Stimulated activated CD8-positive, alpha-beta memory T cell treated with anti-CD3 and anti-CD28 coated beads, Interleukin-7, amount 100 ng/mL, for 48 hours (primary cell): ENCODE data around the gene STXBP1.
A peak's percentile ranks its signal among the peaks of the same experiment; 100 is the strongest.

ENCODE experiments used
- DNase-seq, 2 donors: peaks; one replicate each; pipeline ENCODE4 v3.0.0-alpha.2; 2020; ENCODE audit warnings: low read depth in 1 of 2; ENCODE audit errors: extremely low read depth in 1 of 2

STXBP1 gene

DNA sequence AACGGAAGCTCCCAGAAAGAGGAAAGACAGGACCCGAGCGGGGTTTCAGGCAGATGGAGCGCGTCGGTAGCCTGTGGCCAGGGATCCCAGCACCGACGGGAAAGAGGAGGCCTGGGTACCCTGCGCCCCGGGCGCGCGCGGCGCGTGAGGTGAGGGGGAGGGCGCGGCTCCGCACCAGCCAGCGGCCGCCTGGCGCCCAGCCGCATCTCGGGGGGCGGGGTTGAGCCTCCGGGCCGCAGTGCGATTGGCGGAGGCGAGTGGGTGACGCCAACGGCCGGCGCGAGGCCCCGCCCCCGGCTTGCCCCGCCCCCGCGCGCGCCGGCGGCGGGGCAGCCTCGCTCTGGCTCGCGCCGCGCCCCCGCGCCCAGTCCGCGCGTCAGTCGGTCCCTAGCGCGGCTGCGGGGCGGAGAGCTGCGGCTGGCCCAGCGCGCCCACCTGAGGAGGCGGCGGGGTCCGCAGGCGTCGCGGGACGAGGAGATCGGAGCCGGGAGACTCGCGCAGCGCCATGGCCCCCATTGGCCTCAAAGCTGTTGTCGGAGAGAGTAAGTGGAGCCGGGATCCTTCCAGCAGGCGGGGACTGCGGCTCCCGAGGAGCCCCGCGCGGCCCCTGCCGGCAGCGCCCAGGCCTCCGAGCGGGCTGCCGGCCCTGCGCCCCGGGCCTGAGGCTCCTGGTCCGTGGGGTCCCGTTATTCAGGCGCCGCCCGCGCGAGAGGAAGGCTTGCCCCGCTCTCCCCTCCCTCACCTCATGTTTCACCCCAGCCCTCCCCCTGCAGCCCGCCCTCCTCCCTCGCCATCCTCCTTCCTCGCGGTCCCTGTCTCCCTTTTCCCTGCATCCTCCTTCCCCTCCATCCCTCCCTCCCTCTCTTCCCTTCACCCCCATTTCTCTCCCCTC is at the start of gene STXBP1:
STXBP1 (plus strand) TSS at position 379 of the 892 bp plus-strand sequence; CDS start at position 506, 127 bp downstream.
- DNase-seq, result peak; percentile 74 to 77

DNA sequence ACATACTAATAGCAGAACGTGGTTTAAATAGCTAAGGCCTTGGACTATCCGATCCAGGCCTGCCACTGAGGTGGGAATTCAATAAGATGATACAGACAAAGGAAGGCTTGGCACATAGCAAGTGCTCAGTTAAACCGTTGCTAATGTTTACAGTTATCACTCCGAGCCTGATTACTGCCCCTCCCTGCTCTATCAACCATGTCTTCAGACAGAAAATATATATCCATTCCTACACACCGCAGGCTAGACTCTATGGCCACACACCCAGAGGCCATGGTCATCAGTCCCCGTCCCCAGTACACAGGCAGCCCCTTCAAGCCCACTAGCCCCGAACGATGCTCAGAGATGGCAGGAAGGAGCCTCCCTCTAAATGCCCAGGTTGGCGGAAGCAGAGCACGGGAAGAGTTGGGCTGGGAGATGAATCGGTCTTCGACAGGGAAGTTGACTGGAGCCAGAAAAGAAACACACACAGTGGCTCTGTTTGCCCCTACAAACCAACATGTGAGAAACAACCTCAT is 49.7 kb upstream of the STXBP1 start:
- DNase-seq, result no peak

DNA sequence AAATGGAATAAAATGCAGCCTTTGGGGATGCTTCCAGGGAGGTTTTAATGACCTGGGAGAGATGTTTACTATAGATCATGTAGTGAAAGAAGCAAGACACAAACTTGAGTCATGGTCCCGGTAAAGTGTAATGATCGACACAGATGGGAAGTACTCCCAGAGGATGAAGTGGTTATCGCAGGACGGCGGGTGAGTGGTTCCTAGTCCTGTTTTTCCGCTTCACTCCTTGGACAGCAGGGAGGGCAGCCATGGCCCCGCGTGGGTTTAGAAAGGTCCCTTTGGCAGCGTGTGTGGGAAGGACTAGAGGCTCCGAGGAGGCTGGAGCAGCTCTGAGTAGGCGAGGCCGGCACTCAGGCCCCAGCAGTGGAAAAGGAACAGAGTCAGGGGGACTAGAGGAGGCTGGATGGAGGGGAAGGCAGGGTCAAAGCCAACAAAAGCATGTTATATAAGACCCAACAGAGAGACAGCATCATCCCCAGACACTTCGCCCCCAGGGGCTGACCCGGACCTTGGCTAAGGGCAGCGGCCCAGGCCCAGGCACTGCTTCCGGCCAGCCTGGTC is 49.2 kb upstream of the STXBP1 start:
- DNase-seq, result no peak

DNA sequence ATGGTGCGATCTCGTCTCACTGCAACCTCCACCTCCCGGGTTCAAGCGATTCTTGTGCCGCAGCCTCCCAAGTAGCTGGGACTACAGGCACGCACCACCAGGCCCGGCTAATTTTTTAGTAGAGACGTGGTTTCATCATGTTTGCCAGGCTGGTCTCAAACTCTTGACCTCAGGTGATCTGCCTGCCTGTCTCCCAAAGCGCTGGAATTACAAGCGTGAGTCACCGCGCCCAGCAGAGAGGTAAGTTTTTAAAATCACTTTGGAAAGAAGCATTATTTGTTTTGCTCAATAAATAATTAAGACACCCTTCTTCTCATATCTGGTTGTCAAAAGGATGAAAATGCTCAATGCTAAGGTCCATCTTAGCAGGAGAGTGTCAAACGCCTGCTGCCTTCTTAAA is 48.5 kb upstream of the STXBP1 start:
- no peak for DNase-seq

DNA sequence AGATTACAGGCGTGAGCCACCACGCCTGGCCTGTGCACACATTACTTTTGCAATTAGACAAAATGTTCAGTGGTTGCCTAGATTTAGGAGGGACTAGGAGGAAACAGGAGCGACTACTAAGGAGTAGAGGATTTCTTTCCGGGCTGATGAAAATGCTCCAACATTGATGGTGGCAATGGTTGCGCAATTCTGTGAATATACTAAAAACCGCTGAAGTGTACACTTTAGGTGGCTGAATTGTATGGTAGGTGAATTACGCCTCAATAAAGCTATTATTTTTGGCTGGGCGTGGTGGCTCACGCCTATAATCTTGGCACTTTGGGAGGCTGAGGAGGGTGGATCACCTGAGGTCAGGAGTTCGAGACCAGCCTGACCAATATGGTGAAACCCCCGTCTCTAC is 46.8 kb upstream of the STXBP1 start:
- no peak for DNase-seq

DNA sequence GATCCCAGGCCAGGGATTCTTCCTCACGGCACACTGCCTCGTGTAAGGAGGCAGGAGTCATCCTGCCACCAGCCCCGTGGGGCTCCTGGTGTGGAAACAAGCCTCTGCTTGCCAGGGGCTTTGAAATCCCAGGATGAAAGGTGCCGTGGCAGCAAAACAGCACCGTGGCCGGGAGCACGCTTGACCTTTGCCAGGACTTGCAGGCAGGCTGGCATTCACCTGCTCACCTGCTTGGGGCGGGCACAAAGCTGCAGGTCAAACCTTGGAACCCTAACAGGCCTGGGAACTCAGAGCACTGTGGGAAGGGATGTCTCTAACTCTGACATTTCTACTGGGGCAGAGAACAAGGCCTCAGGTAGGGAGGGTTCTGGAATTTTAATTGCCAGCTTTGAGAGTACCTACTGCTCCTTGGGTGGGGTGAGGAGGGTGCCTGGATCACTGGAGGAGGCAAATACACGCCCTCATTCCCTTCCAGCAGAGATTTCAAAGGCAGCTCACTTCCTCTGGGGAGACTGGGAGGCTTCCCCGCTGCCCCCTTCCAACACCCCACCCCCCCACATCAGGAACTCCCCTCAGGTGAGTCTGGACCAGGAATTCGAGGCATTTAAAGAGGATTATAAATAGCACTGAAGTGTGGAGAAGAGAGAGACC is 45.6 kb upstream of the STXBP1 start:
- no peak for DNase-seq

DNA sequence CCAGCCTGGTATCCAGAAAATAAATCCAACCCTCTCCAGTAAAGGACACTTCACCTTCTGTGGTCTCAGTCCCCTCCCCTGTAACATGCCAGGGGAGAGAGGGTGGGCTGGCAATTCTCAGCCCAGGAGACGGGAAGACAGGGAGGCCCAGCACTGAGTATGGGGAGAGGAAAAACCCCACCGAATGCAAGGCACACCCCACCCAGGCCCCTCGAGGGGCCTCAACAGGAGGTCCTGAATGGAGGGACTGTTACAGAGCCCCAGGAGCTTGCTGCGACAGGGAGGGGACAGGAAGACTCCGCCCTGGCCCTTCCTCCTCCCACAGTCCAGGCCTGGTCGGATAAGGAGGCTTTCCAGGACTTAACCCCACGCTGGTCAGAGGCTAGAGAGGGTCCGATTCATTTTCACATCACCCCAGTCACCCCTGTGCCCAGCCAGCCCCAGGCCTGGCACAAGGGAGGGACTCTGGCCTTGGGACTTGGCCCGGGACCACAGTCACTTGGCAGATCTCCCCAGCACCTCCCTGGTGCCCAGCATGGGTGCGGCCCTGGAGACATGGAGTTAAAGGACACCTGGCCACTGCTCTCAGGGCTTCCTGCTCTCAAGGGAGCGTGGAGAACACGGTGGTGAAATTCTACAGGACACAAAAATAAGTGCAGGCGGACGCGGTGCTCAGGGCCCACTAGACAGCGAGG is 44.9 kb upstream of the STXBP1 start:
- no peak for DNase-seq

DNA sequence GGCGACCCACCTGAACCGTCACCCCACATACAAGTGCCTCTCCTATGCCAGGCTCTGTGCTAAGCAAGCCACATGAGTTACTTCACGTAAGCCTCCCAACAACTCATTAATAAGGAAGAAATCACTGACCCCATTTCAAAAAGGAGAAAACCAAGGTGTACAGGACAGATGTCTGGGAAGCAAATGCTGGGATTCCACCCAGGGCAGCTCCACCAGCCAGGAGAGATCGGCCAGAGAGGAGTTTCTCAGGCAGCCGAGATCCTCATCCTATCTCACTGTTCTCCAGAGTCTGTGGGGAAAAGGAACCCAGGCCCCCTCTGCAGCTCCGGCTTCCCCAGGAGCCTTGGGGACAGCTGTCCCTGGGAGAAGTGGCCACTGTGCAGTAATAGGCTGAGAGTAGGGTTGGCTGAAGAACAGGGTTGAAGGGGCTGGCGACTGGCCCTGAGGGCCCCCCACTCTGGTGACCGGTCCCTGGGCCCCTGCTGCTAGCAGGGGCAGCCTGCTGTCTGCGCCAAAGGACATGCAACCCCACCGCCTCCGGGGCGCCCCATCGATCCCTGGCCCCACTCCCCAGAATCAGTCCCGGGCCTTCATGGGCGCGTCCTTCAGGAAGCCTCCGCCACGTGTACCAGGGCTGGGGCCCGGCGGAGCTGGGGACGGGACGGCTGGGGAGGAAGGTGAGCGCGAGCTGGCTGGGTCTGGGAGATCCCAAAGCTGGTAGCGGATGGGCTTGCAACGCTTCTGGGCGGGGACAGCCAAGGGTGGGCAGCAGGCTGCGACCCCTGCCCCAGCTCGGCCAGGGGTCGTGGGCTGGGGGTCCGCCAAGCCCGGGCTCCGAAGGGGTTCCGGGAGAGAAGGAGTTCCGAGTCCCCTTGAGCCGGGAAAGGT is 44.1 kb upstream of the STXBP1 start:
- DNase-seq, result no peak

DNA sequence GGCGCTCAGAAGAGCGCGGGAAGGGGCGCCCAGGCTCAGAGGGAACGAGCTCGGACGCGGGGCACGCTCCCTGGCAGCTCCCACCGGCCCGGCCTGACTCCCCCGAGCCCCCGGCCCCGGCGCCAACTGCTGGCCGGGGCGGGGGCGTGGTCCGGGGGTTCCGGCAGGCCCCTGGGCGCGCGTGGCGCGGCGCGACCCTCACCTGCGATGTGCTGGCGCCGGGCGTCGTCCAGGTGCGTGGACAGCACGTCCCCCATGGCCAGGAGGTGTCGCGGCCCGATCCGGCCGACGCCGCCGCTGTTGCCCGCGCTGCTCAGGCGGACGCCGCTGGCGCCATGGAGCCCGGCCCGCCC is 43.5 kb upstream of the STXBP1 start:
- no peak for DNase-seq

DNA sequence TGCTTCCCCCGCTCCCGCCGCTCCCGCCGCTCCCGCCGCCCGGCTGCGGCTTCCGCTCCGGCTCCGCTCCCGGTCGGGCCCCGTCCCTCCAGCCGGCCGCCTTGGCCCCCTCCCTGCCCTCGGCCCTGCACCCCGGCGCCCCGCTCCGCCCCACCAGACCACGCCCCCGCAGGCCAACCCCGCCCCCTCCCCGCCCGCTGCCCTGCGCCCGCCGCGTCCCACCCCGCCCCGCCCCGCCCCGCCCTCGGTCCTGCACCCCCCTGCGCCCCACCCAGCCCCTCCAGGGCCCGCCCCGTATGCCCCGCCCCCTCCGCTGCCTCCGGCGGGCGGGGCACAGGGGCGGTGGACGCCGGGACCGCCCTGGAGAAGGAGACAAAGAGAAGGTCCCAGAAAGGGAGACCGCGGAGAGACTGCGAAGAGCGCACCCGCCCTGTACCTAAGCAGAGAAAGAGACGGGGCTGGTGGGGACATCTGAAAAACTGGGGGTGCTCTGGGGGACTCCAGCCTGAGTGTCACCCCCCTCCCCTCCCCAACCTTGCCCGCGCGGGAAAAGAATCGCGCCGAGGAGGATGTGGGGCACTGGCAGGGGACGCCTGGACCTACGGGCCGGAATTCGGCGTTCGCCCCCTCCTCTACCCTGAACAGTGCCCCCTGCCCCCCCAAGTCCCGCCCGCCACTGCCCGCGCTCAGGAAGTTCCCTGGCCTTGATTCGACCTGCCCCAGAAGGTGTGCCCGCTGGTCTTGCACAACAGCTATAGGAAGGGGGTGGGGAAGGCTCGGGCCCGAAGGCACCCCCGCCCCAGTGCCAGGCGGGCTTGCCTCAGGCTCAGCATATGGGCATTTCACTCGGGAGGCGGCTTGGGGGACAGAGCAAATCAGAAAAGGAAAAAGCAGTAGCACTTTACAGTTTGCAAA is 42.8 kb upstream of the STXBP1 start:
- peak; percentile 55 to 56 for DNase-seq

DNA sequence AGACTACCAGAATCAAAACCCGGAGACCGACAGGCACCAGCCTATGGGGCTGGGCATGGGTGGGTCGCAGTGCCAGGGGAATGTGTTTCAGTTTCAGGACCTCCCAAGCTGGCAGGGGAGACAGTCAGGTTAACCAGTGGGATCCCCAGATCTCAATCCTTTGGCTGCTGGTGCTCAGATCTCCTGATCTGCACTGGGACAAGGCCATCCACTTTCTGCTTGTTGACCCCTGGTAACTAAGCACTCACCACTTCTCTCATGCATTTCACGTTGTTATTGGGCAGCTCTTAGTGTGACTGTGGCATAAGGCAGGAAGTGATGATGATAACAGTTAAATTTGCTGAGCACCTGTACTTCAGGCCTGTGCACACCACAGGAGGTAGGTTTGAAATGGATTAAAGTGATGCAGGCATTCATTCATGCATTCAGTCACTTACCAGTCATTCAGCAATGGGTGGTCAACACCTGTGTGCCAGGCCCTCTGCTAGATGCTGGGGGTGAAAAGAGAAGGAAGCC is 42.1 kb upstream of the STXBP1 start:
- DNase-seq, result no peak

DNA sequence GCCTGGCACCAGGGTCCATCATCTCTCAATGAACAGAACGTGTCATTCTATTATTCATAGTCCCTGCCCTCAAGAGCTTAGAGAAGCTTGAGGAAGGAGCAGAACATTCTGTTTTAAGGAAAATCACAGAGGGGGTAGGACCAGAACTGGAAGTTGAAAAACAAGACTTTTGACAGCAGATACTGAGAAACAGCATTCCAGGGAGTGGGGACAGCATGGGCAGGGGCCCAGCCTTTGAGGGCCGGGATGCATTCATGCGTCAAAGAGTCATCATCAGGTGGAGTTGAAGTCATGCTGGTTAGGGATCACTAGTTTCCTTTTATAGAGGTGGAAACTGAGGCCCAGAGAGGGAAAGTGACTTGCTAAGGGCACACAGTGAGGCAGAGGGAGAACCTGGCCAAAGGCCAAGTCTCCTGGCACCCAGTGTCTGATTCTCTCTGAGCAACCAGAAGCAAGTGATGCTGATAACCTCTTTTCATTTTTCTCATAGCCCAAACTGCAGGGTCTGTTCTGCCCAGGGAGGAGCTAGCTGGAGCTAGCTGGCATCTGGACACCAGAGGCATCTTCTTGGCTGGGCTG is 41.5 kb upstream of the STXBP1 start:
- no peak for DNase-seq

DNA sequence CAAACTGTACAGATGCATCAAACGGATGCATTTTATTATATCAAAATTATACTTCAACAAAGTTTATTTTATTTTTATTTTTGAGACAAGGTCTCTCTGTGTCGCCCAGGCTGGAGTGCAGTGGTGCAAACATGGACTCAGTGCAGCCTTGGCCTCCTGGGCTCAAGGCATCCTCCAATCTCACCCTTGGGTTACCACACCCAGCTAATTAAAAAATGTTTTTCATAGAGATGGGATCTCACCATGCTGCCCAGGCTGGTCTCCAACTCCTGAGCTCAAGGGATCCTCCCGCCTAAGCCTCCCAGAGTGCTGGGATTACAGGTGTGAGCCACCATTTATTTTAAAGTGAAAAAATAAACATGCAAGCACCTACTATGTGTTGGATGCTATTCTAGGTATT is 40.1 kb upstream of the STXBP1 start:
- no peak for DNase-seq

DNA sequence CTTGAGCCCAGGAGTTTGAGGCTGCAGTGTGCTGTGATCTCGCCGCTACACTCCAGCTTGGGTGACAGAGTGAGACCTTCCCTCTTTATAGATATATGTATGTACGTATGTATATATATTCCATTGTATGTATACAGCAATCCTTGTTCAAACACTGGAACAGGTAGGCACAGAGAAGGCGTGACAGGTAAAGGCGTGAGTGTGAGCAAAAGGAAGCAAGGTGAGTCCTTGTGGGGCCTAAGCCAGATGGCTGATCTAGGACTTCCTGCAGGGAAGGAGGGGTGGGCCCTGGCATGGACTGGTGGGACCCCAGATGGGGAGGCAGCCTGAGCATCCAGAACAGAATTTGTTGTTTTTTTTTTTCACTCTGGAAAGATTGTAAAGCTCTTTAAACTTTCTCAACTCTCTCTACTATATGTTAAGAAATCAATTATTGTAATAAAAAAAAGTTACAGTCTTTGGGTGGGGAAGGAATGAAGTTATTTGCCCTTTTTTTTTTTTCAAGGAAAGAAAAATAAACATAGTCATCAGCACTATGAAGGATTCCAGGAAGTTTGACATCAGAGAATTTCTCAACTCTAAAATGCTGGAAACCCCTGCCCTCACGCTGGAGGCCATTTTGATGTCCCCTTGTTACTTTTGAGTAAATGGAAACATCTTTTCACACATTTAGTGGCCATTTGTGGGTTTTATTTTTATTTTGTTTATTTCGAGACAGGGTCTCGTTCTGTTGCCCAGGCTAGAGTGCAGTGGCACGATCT is 38.9 kb upstream of the STXBP1 start:
- DNase-seq, result no peak

DNA sequence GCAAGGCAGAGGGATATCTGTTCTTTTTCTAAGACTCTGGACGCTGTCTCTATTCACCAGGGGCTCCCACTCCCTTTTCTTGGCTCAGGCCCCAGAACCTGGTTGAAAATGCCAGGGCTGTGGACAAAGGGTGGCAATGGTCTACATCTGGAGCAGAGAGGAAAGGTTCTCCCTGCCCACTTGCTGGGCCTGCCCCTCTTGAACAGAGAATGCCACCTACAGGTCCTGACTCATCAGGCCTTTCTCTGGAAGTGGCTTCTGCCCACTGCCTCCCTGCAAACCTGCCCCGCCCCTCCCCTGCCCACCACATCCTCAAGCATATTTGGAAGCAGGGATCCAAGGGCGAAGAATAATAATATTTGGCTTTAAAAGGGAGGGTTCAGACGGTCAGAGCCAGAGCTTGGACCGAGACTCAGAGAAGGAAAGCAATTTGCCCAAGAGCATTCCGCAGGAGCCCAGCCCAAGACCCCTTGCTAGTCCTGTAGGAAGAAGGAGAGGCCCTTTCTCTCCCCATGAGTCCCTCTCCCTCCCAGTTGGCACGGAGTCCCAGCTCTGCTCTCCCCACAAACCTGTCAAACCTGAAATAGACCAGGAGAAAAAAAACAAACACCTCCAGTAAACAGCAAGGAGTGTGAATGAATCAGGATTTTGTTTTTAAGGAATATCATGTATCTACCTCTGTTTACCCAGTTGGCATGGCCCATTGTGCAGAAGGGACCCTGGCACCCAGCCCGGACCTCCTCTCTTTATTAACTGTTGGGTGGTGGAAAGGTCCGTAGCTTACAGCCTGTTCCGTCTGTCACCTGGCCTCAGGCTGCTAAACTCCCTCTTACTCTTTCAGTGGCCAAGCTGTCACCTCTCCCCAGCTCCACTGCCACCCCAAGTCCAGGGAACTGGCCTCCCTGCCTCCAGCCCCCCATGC is 37.7 kb upstream of the STXBP1 start:
- DNase-seq, result peak in 1 of 2 donors; percentile 65

DNA sequence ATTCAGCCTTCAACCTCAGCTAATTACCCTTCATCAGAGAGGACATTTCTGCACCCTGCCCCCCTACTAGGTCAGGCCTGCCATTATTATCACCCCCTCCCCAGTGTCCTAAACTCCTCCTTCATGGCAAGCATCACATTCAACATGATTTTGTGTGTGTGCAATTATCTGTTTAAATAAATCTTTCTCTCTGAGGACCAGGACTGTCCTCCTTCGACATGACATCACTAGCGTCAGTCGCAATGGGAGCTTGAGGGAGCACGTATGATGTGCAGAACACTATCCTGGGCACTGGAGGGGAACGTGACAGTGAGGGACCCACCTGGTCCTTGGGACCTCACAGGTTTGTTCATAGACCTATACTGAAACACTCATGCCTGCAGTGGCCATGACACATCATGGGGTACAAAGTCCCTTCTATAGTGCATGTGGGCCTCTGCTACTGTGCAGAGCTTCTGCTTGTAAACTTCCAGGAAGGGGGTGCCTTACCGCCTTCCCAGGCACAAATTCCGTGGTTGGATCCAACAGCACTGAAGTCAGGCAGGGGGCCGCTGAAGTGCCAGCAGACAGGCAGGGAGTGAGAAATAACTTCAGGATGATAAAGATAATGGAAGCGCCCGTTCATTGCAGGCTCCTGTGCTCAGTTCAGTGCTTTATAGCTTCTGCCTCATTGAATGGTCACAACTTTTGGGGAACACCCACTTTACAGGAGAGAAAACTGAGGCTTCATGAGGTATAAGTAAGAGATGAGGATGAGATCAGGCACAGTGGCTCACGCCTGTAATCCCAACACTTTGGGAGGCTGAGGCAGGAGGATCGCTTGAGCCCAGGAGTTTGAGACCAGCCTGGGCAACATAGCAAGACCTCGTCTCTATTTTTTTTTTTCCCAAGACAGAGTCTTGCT is 36.0 kb upstream of the STXBP1 start:
- no peak for DNase-seq
